BE2C (cell line): ENCODE results near the gene DRAM1.
"Not testable (repeated sequence)": the region's sequence is repeated elsewhere in the genome, so short reads cannot be mapped to it uniquely, and the experiment has no call there.

Experiments
- DNase-seq: peaks from one replicate; pipeline ENCODE4 v3.0.0-alpha.2; 2020
- H3K27me3 ChIP-seq: fragments of 250-450 bp; sonication (Bioruptor Pico); 2 replicates; pipeline ENCODE4 v1.5.1; 2020; ENCODE audit warnings: mild to moderate bottlenecking
- H3K36me3 ChIP-seq: fragments of 250-450 bp; sonication (Bioruptor Pico); 2 replicates; pipeline ENCODE4 v1.5.1; 2020; ENCODE audit warnings: mild to moderate bottlenecking
- H3K4me1 ChIP-seq: fragments of 250-450 bp; sonication (Bioruptor Pico); 2 replicates; pipeline ENCODE4 v1.5.1; 2020
- H3K4me3 ChIP-seq: 2 replicates; pipeline ENCODE4 v1.5.1; 2011; ENCODE audit warnings: low read depth, low read length
- H3K9me3 ChIP-seq: fragments of 250-450 bp; sonication (Bioruptor Pico); 2 replicates; pipeline ENCODE4 v1.5.1; 2020
- TF ChIP-seq, protein P1 (sequence below): IDR thresholded peaks from 2 replicates; pipeline ENCODE4 v1.5.1; 2012; ENCODE audit warnings: mild to moderate bottlenecking, low read depth, low read length

Gene DRAM1

DNA sequence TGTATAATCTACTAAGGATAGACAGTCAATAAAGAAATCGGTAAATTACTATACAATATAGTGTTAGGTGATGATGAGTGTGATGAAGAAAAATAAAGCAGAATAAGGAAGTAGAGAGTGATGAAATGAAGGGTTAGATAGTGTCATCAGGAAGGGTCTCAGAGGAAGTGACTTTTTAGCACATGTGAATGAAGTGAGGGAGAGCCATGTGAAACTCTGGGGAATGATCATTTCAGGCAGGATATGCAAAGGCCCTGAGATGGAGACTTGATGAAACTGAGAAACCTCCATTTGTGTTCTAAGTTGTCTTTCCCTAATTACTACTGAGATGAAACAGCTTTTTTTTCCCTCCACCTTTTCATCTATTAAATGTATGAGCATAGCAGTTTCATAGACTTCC, 27.2 kb upstream of the DRAM1 start:
- Histone ChIP-seq H3K4me1 (no peaks in the 10 kb centered on the region), H3K36me3 (no peaks in the 10 kb centered on the region), H3K9me3 (no peaks in the 10 kb centered on the region), H3K4me3 (no peak overlapping the region), H3K27me3 (no peaks in the 10 kb centered on the region)
- TF ChIP-seq, protein P1, sequence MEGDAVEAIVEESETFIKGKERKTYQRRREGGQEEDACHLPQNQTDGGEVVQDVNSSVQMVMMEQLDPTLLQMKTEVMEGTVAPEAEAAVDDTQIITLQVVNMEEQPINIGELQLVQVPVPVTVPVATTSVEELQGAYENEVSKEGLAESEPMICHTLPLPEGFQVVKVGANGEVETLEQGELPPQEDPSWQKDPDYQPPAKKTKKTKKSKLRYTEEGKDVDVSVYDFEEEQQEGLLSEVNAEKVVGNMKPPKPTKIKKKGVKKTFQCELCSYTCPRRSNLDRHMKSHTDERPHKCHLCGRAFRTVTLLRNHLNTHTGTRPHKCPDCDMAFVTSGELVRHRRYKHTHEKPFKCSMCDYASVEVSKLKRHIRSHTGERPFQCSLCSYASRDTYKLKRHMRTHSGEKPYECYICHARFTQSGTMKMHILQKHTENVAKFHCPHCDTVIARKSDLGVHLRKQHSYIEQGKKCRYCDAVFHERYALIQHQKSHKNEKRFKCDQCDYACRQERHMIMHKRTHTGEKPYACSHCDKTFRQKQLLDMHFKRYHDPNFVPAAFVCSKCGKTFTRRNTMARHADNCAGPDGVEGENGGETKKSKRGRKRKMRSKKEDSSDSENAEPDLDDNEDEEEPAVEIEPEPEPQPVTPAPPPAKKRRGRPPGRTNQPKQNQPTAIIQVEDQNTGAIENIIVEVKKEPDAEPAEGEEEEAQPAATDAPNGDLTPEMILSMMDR: no peak
- DNase-seq: no peak

DNA sequence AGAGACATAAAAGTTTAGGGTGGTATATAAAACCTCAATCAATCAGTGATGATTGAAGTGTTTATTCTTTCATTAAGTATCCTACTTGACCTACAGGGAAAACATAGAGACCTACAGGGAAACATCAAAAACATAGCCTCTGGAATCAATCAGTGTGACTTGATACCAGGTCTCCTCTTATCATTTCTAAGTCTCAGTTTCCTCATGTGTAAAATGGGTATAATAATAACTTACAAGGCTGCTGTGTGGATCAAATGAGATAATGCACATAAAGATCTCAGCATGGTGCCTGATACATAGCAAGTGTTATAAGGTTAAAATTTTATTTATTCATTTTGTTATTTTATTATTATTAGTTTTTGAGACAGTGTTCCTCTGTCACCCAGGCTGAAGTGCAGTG, 24.4 kb upstream of the DRAM1 start:
- Histone ChIP-seq H3K27me3 (no peaks in the 10 kb centered on the region), H3K4me3 (no peak overlapping the region), H3K4me1 (no peaks in the 10 kb centered on the region), H3K36me3 (no peaks in the 10 kb centered on the region), H3K9me3 (no peaks in the 10 kb centered on the region)
- DNase-seq: no peak
- TF ChIP-seq, protein P1: no peak

DNA sequence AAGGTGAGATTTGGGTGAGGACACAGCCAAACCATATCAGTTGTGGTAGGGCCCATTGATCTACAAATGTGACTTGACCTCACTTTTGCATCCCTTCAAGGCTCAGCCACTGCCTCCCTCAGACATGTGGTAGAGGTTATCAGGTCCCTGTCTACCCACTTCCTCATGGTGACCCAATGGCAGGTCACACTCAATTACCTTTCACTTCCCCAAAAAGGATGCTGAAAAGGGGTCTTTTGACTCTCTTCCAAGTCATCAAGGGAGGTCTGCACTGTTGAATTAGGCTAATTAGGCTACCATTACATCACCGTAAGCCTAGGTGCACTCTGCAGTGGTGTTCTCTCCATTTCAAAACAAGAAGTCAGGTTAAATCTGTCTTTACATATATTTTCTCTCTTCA, 22.6 kb upstream of the DRAM1 start:
- H3K4me3 ChIP-seq: no peak overlapping the region
- H3K4me1 ChIP-seq: no peaks in the 10 kb centered on the region
- no peak for DNase-seq
- H3K9me3 ChIP-seq: no peaks in the 10 kb centered on the region
- TF ChIP-seq, protein P1: no peak
- no peaks in the 10 kb centered on the region for H3K36me3 ChIP-seq
- H3K27me3 ChIP-seq: no peaks in the 10 kb centered on the region

DNA sequence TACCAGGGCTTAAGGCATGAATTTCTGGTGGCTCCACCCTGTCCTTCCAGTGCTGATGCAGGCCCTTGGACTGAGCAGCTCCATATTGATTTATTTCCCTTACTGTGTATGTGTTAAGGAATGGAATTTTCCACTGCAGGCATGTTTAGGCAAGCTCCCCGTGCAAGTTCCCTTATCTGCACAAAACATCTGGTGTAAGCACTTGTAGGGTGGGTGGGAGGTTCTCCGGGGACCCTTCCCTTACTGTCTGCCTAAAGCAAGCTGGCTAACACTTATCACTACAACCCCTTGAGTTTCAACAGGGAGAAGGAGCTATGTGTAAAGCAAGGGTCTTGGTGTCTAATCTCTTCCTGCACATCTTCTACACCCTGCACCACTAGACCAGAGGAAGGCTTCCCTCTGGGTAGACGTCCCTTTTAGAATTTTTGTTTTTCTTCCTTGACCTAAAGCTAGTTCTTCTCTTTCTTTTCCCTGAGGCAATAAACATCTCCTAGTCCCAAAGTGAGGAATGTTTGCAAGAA, 22.0 kb upstream of the DRAM1 start:
- H3K36me3 ChIP-seq: no peaks in the 10 kb centered on the region
- no peaks in the 10 kb centered on the region for H3K27me3 ChIP-seq
- H3K9me3 ChIP-seq: no peaks in the 10 kb centered on the region
- DNase-seq: no peak
- H3K4me1 ChIP-seq: no peaks in the 10 kb centered on the region
- H3K4me3 ChIP-seq: no peak overlapping the region
- TF ChIP-seq, protein P1: no peak

DNA sequence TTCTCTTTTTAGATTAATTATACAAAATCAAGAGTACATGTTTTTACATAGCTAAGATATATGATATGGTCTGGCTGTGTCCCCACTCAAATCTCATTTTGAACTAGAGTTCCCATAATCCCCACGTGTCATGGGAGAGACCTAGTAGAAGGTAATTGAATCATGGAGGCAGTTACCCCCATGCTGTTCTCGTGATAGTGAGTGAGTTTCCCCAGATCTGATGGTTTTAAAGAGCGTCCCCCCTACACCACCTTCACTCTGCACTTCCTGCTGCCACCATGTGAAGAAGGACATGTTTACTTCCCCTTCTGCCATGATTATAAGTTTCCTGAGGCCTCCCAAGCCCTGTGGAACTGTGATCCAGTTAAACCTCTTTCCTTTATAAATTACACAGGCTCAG, 21.4 kb upstream of the DRAM1 start:
- no peak overlapping the region for H3K4me3 ChIP-seq
- H3K36me3 ChIP-seq: no peaks in the 10 kb centered on the region
- TF ChIP-seq, protein P1: no peak
- DNase-seq: no peak
- no peaks in the 10 kb centered on the region for H3K4me1 ChIP-seq
- H3K9me3 ChIP-seq: no peaks in the 10 kb centered on the region
- H3K27me3 ChIP-seq: no peaks in the 10 kb centered on the region

DNA sequence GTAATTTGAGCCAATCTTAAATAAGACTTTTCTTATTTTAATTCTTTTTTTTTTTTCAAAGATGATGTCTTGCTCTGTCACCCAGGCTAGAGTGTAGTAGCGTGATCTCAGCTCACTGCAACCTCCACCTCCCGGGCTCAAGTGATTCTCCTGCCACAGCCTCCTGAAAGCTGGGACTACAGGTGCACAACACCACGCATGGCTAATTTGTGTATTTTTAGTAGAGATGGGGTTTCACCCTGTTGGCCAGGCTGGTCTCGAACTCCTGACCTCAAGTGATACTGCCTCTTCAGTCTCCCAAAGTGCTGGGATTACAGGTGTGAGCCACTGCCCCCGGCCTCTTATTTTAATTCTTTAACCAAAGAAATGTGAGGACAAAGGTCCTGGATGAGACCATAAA, 20.8 kb upstream of the DRAM1 start:
- not testable (repeated sequence) for H3K4me1 ChIP-seq, DNase-seq, H3K36me3 ChIP-seq

DNA sequence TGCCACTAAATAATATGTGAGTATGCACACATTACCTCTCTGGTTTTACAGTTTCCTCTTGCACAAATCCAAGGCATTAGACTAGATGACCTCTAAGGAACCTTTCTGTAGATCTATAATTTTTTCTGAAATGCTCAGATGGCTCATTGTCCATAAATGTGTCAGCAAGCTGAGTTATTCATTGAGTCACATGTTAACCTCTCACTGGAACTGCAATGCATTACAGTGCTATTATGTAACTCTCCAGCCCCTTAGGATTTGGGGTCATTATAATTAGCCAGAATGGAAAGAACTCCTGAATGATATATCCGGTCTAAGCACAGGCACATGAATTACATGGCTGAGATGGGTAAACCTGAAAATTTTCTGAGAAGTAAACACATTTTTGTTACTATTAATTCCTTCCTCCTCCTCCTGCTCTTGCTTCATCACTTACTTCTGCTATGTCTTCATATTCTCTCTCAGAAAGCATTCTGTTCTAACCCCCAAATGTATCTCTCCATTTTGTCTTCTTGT, 20.3 kb upstream of the DRAM1 start:
- Histone ChIP-seq H3K9me3 (no peaks in the 10 kb centered on the region), H3K4me1 (no peaks in the 10 kb centered on the region), H3K36me3 (no peaks in the 10 kb centered on the region), H3K27me3 (no peaks in the 10 kb centered on the region), H3K4me3 (no peak overlapping the region)
- no peak for DNase-seq
- TF ChIP-seq, protein P1: no peak

More for the DNA sequence above, 20.8 kb upstream of the DRAM1 start:
- not testable (repeated sequence) for H3K9me3 ChIP-seq, H3K4me3 ChIP-seq, H3K27me3 ChIP-seq
